SK-N-SH treated with all-trans-retinoic acid at 6 μM for 48 hours (cell line): Measurements from ENCODE around the gene SPATS2L.

Experiments used
- ARNTL ChIP-seq: fragments of 450-650 bp; formaldehyde crosslinking; IDR thresholded peaks from 2 replicates; pipeline ENCODE4 v1.5.0; 2020; ENCODE audit warnings: low read depth, mild to moderate bottlenecking, moderate library complexity, borderline replicate concordance
- CREB5 ChIP-seq: fragments of 250-450 bp; sonication (Bioruptor Pico); IDR thresholded peaks from 2 replicates; pipeline ENCODE4 v1.5.1; 2020; ENCODE audit warnings: low read depth, mild to moderate bottlenecking, moderate library complexity
- POU6F1 ChIP-seq: fragments of 250-450 bp; sonication (Bioruptor Pico); IDR thresholded peaks from 2 replicates; pipeline ENCODE4 v1.8.0; 2021; ENCODE audit warnings: low read depth, mild to moderate bottlenecking, moderate library complexity, borderline replicate concordance
- TCF4 ChIP-seq: fragments of 250-450 bp; sonication (Bioruptor Pico); IDR thresholded peaks from 2 replicates; pipeline ENCODE4 v1.8.0; 2021; ENCODE audit warnings: mild to moderate bottlenecking, moderate library complexity, borderline replicate concordance
- ZC3H10 ChIP-seq: fragments of 250-450 bp; sonication (Bioruptor Pico); IDR thresholded peaks from 2 replicates; pipeline ENCODE4 v1.5.1; 2021; ENCODE audit warnings: mild to moderate bottlenecking, moderate library complexity
- ZFP30 ChIP-seq: fragments of 450-650 bp; formaldehyde crosslinking; IDR thresholded peaks from 2 replicates; pipeline ENCODE4 v1.5.0; 2022; ENCODE audit warnings: mild to moderate bottlenecking, moderate library complexity
- ZNF8 ChIP-seq: fragments of 450-650 bp; formaldehyde crosslinking; IDR thresholded peaks from 2 replicates; pipeline ENCODE4 v1.5.0; 2020; ENCODE audit warnings: mild to moderate bottlenecking, moderate library complexity

- no peak for TF ChIP-seq POU6F1
- TF ChIP-seq CREB5 (CRISPR knock-in tag): no peak
- TF ChIP-seq ZFP30 (CRISPR knock-in tag): no peak
- TF ChIP-seq ZC3H10 (CRISPR knock-in tag): no peak
- TF ChIP-seq ARNTL (CRISPR knock-in tag): no peak
- TF ChIP-seq ZNF8 (CRISPR knock-in tag): no peak
- TF ChIP-seq TCF4 (CRISPR knock-in tag): no peak
Measured at GRCh38 chr2:200449149-200449548, 142.7 kb downstream of the SPATS2L start.
